Measurements from ENCODE around the gene INPP4A. TPM values are rescaled to one million over a fixed set of nuclear protein-coding genes. Genes with fewer than 3 reads are reported as not detected.

Gene INPP4A
- total and polyA plus RNA-seq, 10 of the 15 experiments (the other 5 are each of a cell fraction or from before 2014, with no cell fraction given), result 4.7 to 62.3 (median 36.9) TPM

DNA sequence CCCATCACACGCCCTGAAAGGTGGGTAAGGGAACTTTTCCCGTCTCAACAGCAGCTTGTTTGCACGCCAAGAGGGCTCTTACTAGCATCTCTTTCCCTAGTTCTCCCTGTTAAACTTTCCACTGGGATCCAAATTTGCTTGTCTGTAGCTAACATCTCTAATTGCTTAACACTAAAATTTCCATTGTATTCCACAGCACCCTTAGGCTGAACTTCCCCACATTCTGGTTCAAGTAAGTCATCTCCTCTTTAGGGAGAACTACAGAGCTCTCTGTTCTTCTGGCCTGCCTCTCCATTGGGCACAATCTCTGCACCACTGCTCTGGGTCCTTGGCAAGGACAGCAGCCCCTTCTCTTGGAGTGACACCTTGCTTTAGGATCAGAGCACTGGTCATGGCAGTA, 187.7 kb downstream of the INPP4A start (continued):
- TF ChIP-seq, protein P1, sequence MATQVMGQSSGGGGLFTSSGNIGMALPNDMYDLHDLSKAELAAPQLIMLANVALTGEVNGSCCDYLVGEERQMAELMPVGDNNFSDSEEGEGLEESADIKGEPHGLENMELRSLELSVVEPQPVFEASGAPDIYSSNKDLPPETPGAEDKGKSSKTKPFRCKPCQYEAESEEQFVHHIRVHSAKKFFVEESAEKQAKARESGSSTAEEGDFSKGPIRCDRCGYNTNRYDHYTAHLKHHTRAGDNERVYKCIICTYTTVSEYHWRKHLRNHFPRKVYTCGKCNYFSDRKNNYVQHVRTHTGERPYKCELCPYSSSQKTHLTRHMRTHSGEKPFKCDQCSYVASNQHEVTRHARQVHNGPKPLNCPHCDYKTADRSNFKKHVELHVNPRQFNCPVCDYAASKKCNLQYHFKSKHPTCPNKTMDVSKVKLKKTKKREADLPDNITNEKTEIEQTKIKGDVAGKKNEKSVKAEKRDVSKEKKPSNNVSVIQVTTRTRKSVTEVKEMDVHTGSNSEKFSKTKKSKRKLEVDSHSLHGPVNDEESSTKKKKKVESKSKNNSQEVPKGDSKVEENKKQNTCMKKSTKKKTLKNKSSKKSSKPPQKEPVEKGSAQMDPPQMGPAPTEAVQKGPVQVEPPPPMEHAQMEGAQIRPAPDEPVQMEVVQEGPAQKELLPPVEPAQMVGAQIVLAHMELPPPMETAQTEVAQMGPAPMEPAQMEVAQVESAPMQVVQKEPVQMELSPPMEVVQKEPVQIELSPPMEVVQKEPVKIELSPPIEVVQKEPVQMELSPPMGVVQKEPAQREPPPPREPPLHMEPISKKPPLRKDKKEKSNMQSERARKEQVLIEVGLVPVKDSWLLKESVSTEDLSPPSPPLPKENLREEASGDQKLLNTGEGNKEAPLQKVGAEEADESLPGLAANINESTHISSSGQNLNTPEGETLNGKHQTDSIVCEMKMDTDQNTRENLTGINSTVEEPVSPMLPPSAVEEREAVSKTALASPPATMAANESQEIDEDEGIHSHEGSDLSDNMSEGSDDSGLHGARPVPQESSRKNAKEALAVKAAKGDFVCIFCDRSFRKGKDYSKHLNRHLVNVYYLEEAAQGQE (IDR thresholded peaks at IDR 0.05; ENCODE audit: low read depth, low read length), result no peak
- TF ChIP-seq FOXK2 (IDR thresholded peaks at IDR 0.05), result no peak
- no peak for TF ChIP-seq BRCA1 (IDR thresholded peaks at IDR 0.05; ENCODE audit: low read depth, low read length)
- TF ChIP-seq EED (IDR thresholded peaks at IDR 0.05; ENCODE audit: low read depth), result no peak
- TF ChIP-seq, protein P2, sequence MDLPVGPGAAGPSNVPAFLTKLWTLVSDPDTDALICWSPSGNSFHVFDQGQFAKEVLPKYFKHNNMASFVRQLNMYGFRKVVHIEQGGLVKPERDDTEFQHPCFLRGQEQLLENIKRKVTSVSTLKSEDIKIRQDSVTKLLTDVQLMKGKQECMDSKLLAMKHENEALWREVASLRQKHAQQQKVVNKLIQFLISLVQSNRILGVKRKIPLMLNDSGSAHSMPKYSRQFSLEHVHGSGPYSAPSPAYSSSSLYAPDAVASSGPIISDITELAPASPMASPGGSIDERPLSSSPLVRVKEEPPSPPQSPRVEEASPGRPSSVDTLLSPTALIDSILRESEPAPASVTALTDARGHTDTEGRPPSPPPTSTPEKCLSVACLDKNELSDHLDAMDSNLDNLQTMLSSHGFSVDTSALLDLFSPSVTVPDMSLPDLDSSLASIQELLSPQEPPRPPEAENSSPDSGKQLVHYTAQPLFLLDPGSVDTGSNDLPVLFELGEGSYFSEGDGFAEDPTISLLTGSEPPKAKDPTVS (IDR thresholded peaks at IDR 0.05; ENCODE audit: low read depth, low read length), result no peak
- TF ChIP-seq HDGF (IDR thresholded peaks at IDR 0.05), result no peak

- Histone ChIP-seq H3K27me3 (replicated peaks in 1 of 2; ENCODE audit: control insufficient read depth in 2 of 2, insufficient read depth in 2 of 2, low read length in 1 of 2) (no peaks in the 10 kb centered on the region; a peak in 1 of 4 replicates), H3K4me1 (ENCODE audit: control insufficient read depth, insufficient read depth, low read length) (peaks cover 5% of the 10 kb centered on the region), H2AFZ (ENCODE audit: control insufficient read depth, low read depth, low read length) (no peak overlapping the region), H4K20me1 (ENCODE audit: control insufficient read depth, insufficient read depth) (no peaks in the 10 kb centered on the region), H3K36me3 (ENCODE audit: control insufficient read depth in 2 of 2, insufficient read depth in 2 of 2, low read length in 1 of 2) (no peaks in the 10 kb centered on the region; a peak in 1 of 4 replicates), H3K4me2 (ENCODE audit: control insufficient read depth, insufficient read depth) (no peak overlapping the region), H3K4me3 (no peak overlapping the region), H3K79me2 (ENCODE audit: control insufficient read depth, insufficient read depth, low read length) (no peaks in the 10 kb centered on the region), H3K27ac (ENCODE audit: control insufficient read depth, insufficient read depth) (no peak overlapping the region), H3K9me3 (replicated peaks; ENCODE audit: control insufficient read depth, insufficient read depth, low read length) (no peaks in the 10 kb centered on the region), H3K9ac (ENCODE audit: control insufficient read depth, insufficient read depth, low read length) (no peak overlapping the region)
- SMC1A ChIA-PET (ENCODE audit: uncharacterized antibody, unreplicated experiment), result interaction anchor here (0.6 to 2.4 kb wide), 2 partner anchors 9 to 202 kb away, joined by 3 to 5 read pairs; no protein-coding TSS in a partner anchor
- POLR2A ChIA-PET, result no interaction called here
- no TSS peak for BruUV-seq (replicated peaks)
- DNase-seq (ENCODE audit: low read depth, low spot score) (no peak), FAIRE-seq (no peak), ATAC-seq (peak; percentile 48; the same call in 2 of the 3 replicates)
- intact Hi-C loops (cut with micrococcal nuclease; ENCODE audit: unreplicated experiment) (no loop called here), in situ Hi-C loops (cut with MboI) (no loop called here)
- 76% methylated on average over 9 of the region's 9 CpGs for WGBS (ENCODE audit: insufficient coverage, insufficient replicate concordance, low lambda C conversion rate, missing lambda C conversion rate)
- CTCF ChIA-PET, result interaction anchor here (1.0 kb wide), 3 partner anchors 11 to 206 kb away, joined by 3 to 4 read pairs (median 3); no protein-coding TSS in a partner anchor
- TF ChIP-seq PML (IDR thresholded peaks at IDR 0.05; ENCODE audit: low read length), result no peak
- no peak for TF ChIP-seq FOXM1 (IDR thresholded peaks at IDR 0.05; ENCODE audit: low read depth, low read length)
- TF ChIP-seq SMC3 (IDR thresholded peaks at IDR 0.05; ENCODE audit: borderline replicate concordance, low read length), result 0 out of 2 replicates have a peak, but pooled peaks have one; percentile 4
- TF ChIP-seq CTCF (IDR thresholded peaks at IDR 0.05 in 2 of 3, conservative IDR thresholded peaks at IDR 0.05 in 1 of 3; ENCODE audit: control insufficient read depth in 2 of 3, extremely low read depth in 1 of 3, insufficient read depth in 1 of 3, low read depth in 3 of 3, low read length in 3 of 3), result peak; percentile 15 to 41 (median 31); a peak in 3 of 6 replicates
- no peak for TF ChIP-seq BRCA1 (IDR thresholded peaks at IDR 0.05; ENCODE audit: low read depth, low read length)
- RAD21 ChIA-PET (ENCODE audit: unreplicated experiment), result interaction anchor here (0.8 to 0.9 kb wide), 2 partner anchors 11 to 202 kb away, joined by 3 read pairs; no protein-coding TSS in a partner anchor
Measured at GRCh38 chr2:98634406-98635092, 189.9 kb downstream of the INPP4A start.

Measured in GM12878 (cell line).